Liver (tissue), 3 donors: ENCODE results near the gene F9.

Source experiments
- CTCF ChIP-seq: fragments of 150-350 bp; IDR thresholded peaks from 2 replicates; pipeline ENCODE4 v1.5.1; 2017; ENCODE audit warnings: improper control_type of control experiment, low read depth, low read length; ENCODE audit not compliant: missing input control
- FOXA2 ChIP-seq: IDR thresholded peaks from 2 replicates; pipeline ENCODE4 v1.6.1; 2016; ENCODE audit warnings: antibody characterized with exemption
- GABPA ChIP-seq, 2 donors: IDR thresholded peaks in 1 of 2; conservative IDR thresholded peaks in 1 of 2; 2 replicates each; pipeline ENCODE4 v1.6.1; 2016; ENCODE audit warnings: antibody characterized with exemption in 2 of 2, mild to moderate bottlenecking in 1 of 2, moderate library complexity in 1 of 2
- JUND ChIP-seq, 2 donors: IDR thresholded peaks; 2 replicates each; pipeline ENCODE4 v1.6.1; 2016; ENCODE audit warnings: antibody characterized with exemption in 2 of 2
- MAX ChIP-seq: IDR thresholded peaks from 2 replicates; pipeline ENCODE4 v1.6.1; 2016; ENCODE audit warnings: antibody characterized with exemption
- TAF1 ChIP-seq: conservative IDR thresholded peaks from 2 replicates; pipeline ENCODE4 v1.6.1; 2016; ENCODE audit warnings: antibody characterized with exemption, mild to moderate bottlenecking
- YY1 ChIP-seq: IDR thresholded peaks from 2 replicates; pipeline ENCODE4 v1.6.1; 2016; ENCODE audit warnings: antibody characterized with exemption, mild to moderate bottlenecking
- donor health status: healthy.
- donor health status: healthy.

GRCh38 chrX:139530550-139530949, at the start of gene F9:
- TF ChIP-seq CTCF (no peak), TAF1 (peak; percentile 63), GABPA (IDR thresholded peaks at IDR 0.05 in 1 of 2, conservative IDR thresholded peaks at IDR 0.05 in 1 of 2) (no peak), MAX (peak; percentile 46), YY1 (peak; percentile 90), FOXA2 (peak; percentile 76), JUND (IDR thresholded peaks at IDR 0.05) (peak in 1 of 2 donors; percentile 32)
